Fibroblast of skin of abdomen (primary cell): ENCODE data around the gene CCDC78.
A peak's percentile ranks its signal among the peaks of the same experiment; 100 is the strongest.
"Not testable (repeated sequence)": the region's sequence is repeated elsewhere in the genome, so short reads cannot be mapped to it uniquely, and the experiment has no call there.

Experiments
- DNase-seq: peaks from one replicate; pipeline ENCODE4 v3.0.0-alpha.2; 2013

Gene CCDC78

GRCh38 chr16:692356-693108 lies 33.7 kb downstream of the CCDC78 start:
- DNase-seq = no peak

GRCh38 chr16:691242-691641 lies 35.0 kb downstream of the CCDC78 start:
- DNase-seq = not testable (repeated sequence)

GRCh38 chr16:689175-689897 lies 36.9 kb downstream of the CCDC78 start:
- no peak for DNase-seq

- no peak for DNase-seq
These were observed 38.7 kb downstream of the CCDC78 start for GRCh38 chr16:687499-687898.

GRCh38 chr16:686459-687260 lies 39.6 kb downstream of the CCDC78 start:
- DNase-seq = no peak

- DNase-seq = peak; percentile 20
These were observed 40.3 kb downstream of the CCDC78 start for GRCh38 chr16:685967-686366.

GRCh38 chr16:684961-685696 lies 41.1 kb downstream of the CCDC78 start:
- no peak for DNase-seq

GRCh38 chr16:684071-684794 lies 42.0 kb downstream of the CCDC78 start, which contains the start of gene JMJD8:
Gene JMJD8, minus strand, starts transcription at chr16:684334. Its CDS starts 15 bp downstream, at chr16:684319.
- DNase-seq = peak; percentile 95

- DNase-seq = no peak
These were observed 42.7 kb downstream of the CCDC78 start for GRCh38 chr16:683396-684070.

GRCh38 chr16:682493-683395 lies 43.5 kb downstream of the CCDC78 start:
- no peak for DNase-seq

- no peak for DNase-seq
These were observed 44.4 kb downstream of the CCDC78 start for GRCh38 chr16:681746-682427.

- peak; percentile 26 for DNase-seq
These were observed 45.1 kb downstream of the CCDC78 start for GRCh38 chr16:680967-681745.

- DNase-seq = no peak
These were observed 45.7 kb downstream of the CCDC78 start for GRCh38 chr16:680625-680945.

GRCh38 chr16:679814-680624 lies 46.2 kb downstream of the CCDC78 start, which contains the start of gene STUB1:
Gene STUB1, plus strand, starts transcription at chr16:680410. Its CDS starts 116 bp downstream, at chr16:680526.
- DNase-seq = peak; percentile 85

GRCh38 chr16:678858-679813 lies 47.1 kb downstream of the CCDC78 start:
- DNase-seq = peak; percentile 55

- DNase-seq = no peak
These were observed 47.9 kb downstream of the CCDC78 start for GRCh38 chr16:678209-678857.
